Fibroblast of lung (primary cell): ENCODE measurements around the gene RNF38. TPM values are rescaled to one million over a fixed set of nuclear protein-coding genes. Genes with fewer than 3 reads are reported as not detected.

Source experiments
- DNase-seq, 2 donors: peaks; one replicate each; pipeline versions ENCODE4 v3.0.0 to v3.0.0-alpha.2; 2010; ENCODE audit warnings: low read depth in 2 of 2
- H2AFZ ChIP-seq: 2 replicates; pipeline ENCODE4 v1.5.1; 2012; ENCODE audit warnings: low read length, control low read depth, inconsistent platforms
- H3K27ac ChIP-seq: 2 replicates; pipeline ENCODE4 v1.5.1; 2011; ENCODE audit warnings: low read length, control low read depth; ENCODE audit not compliant: insufficient read depth
- H3K27me3 ChIP-seq: 2 replicates; pipeline ENCODE4 v1.5.1; 2011; ENCODE audit warnings: mild to moderate bottlenecking, low read length; ENCODE audit not compliant: control insufficient read depth, insufficient read depth
- H3K36me3 ChIP-seq: 2 replicates; pipeline ENCODE4 v1.5.1; 2011; ENCODE audit warnings: low read length; ENCODE audit not compliant: control insufficient read depth, insufficient read depth
- H3K4me1 ChIP-seq: 2 replicates; pipeline ENCODE4 v1.5.1; 2011; ENCODE audit warnings: low read length; ENCODE audit not compliant: control insufficient read depth, insufficient read depth; ENCODE audit errors: extremely low read depth
- H3K4me2 ChIP-seq: 2 replicates; pipeline ENCODE4 v1.5.1; 2011; ENCODE audit warnings: low read length, control low read depth; ENCODE audit not compliant: insufficient read depth; ENCODE audit errors: extremely low read depth
- H3K4me3 ChIP-seq, 4 experiments: fragments of 200-600 bp in 1 of 4; sonication (generic) in 1 of 4; replicated peaks in 1 of 4; 2 replicates each; pipeline ENCODE4 v1.5.1; 2011 to 2016; ENCODE audit warnings: low read length in 4 of 4, low read depth in 3 of 4, mild to moderate bottlenecking in 3 of 4, control low read depth in 2 of 4, inconsistent platforms in 1 of 4, mixed read lengths in 1 of 4; ENCODE audit not compliant: insufficient read depth in 1 of 4; ENCODE audit errors: control extremely low read depth in 1 of 4
- H3K79me2 ChIP-seq: 2 replicates; pipeline ENCODE4 v1.5.1; 2012; ENCODE audit warnings: mild to moderate bottlenecking, low read length, inconsistent platforms; ENCODE audit not compliant: control insufficient read depth, insufficient read depth
- H3K9ac ChIP-seq: 2 replicates; pipeline ENCODE4 v1.5.1; 2011; ENCODE audit warnings: mild to moderate bottlenecking, low read length, control low read depth; ENCODE audit not compliant: insufficient read depth
- H3K9me3 ChIP-seq: 2 replicates; pipeline ENCODE4 v1.5.1; 2012; ENCODE audit warnings: low read depth, low read length; ENCODE audit not compliant: control insufficient read depth, insufficient read depth
- H4K20me1 ChIP-seq: 2 replicates; pipeline ENCODE4 v1.5.1; 2011; ENCODE audit warnings: low read length; ENCODE audit not compliant: control insufficient read depth, insufficient read depth; ENCODE audit errors: extremely low read depth
- EZH2 ChIP-seq: IDR thresholded peaks from 2 replicates; pipeline ENCODE4 v1.5.1; 2012; ENCODE audit warnings: low read length, control low read depth, mild to moderate bottlenecking; ENCODE audit errors: missing control alignments
- polyA plus RNA-seq, 2 donors: library from polyadenylated mRNA; depleted of rRNA in 1 of 2; stranded (reverse) in 1 of 2; unstranded in 1 of 2; fragments of >200 nt; gene quantifications; 2 replicates each; pipeline ENCODE4 v1.2.1, GENCODE V29; 2011 to 2012; ENCODE audit warnings: missing spikeins in 1 of 2
- total RNA-seq: library from RNA; depleted of rRNA; stranded (reverse); fragments of >200 nt; gene quantifications from 2 replicates; pipeline ENCODE4 v1.2.1, GENCODE V29; 2014
- TF ChIP-seq, protein P1 (sequence below), 2 donors: IDR thresholded peaks in 1 of 2; conservative IDR thresholded peaks in 1 of 2; 1 replicate in 1 of 2; 2 replicates in 1 of 2; pipeline ENCODE4 v1.5.1; 2011 to 2012; ENCODE audit warnings: low read length in 2 of 2, control low read depth in 1 of 2, inconsistent platforms in 1 of 2, low read depth in 1 of 2, mild to moderate bottlenecking in 1 of 2

RNF38 gene
- total and polyA plus RNA-seq, 2 donors (not counting 1 experiment from before 2014, with no cell fraction given), result 8.9 to 18.8 TPM

DNA sequence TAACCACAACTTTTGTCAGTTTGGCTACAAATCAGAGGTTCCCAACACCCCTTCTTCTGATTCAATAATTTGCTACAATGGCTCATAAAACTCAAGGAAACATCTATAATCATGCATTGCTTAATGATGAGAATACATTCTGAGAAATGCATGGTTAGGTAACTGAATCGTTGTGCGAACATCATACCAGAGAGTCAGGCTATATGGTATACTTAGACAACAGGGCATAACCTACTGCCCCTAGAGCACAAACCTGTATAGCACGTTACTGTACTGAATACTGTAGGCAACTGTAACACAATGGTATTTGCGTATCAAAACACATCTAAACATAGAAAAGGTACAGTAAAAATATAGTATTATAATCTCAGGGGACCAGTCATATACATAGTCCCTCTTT, 31.0 kb upstream of the RNF38 start:
- no peak for TF ChIP-seq EZH2
- TF ChIP-seq, protein P1, sequence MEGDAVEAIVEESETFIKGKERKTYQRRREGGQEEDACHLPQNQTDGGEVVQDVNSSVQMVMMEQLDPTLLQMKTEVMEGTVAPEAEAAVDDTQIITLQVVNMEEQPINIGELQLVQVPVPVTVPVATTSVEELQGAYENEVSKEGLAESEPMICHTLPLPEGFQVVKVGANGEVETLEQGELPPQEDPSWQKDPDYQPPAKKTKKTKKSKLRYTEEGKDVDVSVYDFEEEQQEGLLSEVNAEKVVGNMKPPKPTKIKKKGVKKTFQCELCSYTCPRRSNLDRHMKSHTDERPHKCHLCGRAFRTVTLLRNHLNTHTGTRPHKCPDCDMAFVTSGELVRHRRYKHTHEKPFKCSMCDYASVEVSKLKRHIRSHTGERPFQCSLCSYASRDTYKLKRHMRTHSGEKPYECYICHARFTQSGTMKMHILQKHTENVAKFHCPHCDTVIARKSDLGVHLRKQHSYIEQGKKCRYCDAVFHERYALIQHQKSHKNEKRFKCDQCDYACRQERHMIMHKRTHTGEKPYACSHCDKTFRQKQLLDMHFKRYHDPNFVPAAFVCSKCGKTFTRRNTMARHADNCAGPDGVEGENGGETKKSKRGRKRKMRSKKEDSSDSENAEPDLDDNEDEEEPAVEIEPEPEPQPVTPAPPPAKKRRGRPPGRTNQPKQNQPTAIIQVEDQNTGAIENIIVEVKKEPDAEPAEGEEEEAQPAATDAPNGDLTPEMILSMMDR (conservative IDR thresholded peaks at IDR 0.05 in 1 of 2, IDR thresholded peaks at IDR 0.05 in 1 of 2; ENCODE audit: low read depth in 1 of 2, low read length in 2 of 2), result no peak
- no peaks in the 10 kb centered on the region for H3K27me3 ChIP-seq
- H4K20me1 ChIP-seq, result no peaks in the 10 kb centered on the region

GRCh38 chr9:36426945-36427344, 26.9 kb upstream of the RNF38 start:
- Histone ChIP-seq H3K36me3 (no peaks in the 10 kb centered on the region), H3K9me3 (no peaks in the 10 kb centered on the region), H3K4me1 (no peaks in the 10 kb centered on the region), H3K79me2 (no peaks in the 10 kb centered on the region), H3K4me2 (no peak overlapping the region), H3K27me3 (no peaks in the 10 kb centered on the region), H4K20me1 (no peaks in the 10 kb centered on the region), H3K9ac (no peak overlapping the region), H3K4me3 (no peak overlapping the region), H2AFZ (no peak overlapping the region), H3K27ac (no peak overlapping the region)
- DNase-seq, result no peak
- no peak for TF ChIP-seq EZH2

More for the DNA sequence above, 31.0 kb upstream of the RNF38 start:
- DNase-seq, result no peak
- H3K9me3 ChIP-seq, result no peaks in the 10 kb centered on the region
- H3K4me3 ChIP-seq, result no peak overlapping the region
- H3K79me2 ChIP-seq, result no peaks in the 10 kb centered on the region
- no peaks in the 10 kb centered on the region for H3K36me3 ChIP-seq
- H3K9ac ChIP-seq, result no peak overlapping the region
- no peak overlapping the region for H3K27ac ChIP-seq
- no peak overlapping the region for H2AFZ ChIP-seq
- no peaks in the 10 kb centered on the region for H3K4me1 ChIP-seq
- no peak overlapping the region for H3K4me2 ChIP-seq

DNA sequence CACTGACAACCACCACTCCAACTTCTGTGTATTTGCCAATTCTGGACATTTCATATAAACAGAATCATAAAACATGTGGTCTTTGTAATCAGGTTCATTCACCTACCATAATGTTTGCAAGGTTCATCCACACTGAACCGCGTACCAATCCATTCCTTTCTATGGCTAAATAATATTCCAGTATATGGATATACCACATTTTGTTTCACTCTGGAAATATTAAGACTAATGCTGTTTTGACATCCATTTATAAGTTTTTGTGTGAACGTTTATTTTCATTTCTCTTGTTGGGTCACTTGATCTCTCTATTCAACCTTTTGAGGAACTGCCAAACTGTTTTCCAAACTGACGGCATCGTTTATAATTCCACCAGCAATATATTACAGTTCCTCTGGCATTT, 26.3 kb upstream of the RNF38 start:
- no peak for DNase-seq
- TF ChIP-seq, protein P1 (conservative IDR thresholded peaks at IDR 0.05 in 1 of 2, IDR thresholded peaks at IDR 0.05 in 1 of 2; ENCODE audit: low read depth in 1 of 2, low read length in 2 of 2), result no peak
- TF ChIP-seq EZH2, result no peak
- no peak overlapping the region for H3K9ac ChIP-seq
- H3K27me3 ChIP-seq, result no peaks in the 10 kb centered on the region
- no peaks in the 10 kb centered on the region for H3K4me1 ChIP-seq
- H3K27ac ChIP-seq, result no peak overlapping the region
- no peak overlapping the region for H3K4me2 ChIP-seq
- H3K9me3 ChIP-seq, result no peaks in the 10 kb centered on the region
- H2AFZ ChIP-seq, result no peak overlapping the region
- no peak overlapping the region for H3K4me3 ChIP-seq
- H4K20me1 ChIP-seq, result no peaks in the 10 kb centered on the region
- no peaks in the 10 kb centered on the region for H3K79me2 ChIP-seq
- H3K36me3 ChIP-seq, result no peaks in the 10 kb centered on the region
